HPDE6-E6E7 (cell line): ENCODE results near the gene TMEM51.
"Not testable (repeated sequence)": the region's sequence is repeated elsewhere in the genome, so short reads cannot be mapped to it uniquely, and the experiment has no call there.

Source experiments
- DNase-seq: peaks from one replicate; pipeline ENCODE4 v3.0.0; 2011; ENCODE audit warnings: missing footprints; ENCODE audit errors: extremely low spot score

TMEM51 gene

DNA sequence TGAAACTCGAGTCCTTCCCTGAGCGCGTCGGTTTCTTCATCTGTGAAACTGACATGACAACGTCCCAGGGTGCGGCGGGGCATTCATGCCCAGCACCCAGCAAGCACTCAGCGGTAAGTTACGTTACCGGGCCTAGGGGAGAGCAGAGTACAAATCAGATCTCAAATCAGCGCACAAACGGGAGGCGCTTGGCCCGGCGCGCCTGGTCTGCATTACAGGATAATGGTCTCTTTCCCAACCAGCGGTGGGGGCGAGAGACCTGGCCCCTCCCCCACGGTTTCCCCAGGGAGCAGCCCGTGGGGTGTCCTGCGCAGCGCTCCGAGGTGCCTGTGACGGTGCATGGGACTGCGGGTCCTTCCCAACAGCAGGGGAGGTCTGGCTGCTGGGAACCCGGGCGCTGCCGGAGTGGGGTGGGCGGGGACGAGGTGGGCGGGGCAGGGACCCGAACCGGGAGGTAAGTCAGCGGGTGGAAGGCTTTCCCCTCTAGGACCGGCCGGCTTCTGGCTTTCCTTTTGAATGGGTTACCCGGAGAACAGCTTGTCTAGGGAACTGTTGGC, 1.0 kb downstream of the TMEM51 start:
- DNase-seq, result no peak

DNA sequence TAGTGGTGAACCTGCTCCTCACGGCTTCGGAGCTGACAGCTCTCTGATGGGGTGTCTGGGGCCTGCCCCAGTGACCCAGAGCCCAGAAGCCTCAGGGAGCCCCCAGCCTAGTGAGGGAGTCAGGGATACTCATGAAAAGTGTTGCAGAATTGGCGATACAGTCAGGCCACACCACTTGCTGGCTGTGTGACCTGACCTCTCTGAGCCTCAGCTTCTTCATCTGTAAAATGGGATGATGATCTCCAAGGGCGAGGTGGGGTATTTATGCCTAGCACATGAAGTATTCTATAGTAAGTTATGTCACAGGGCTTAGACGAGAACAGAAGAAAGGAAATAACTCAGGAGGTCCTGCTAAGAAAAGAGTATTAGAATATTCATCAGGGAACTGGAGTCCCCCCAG, 1.6 kb downstream of the TMEM51 start:
- no peak for DNase-seq

DNA sequence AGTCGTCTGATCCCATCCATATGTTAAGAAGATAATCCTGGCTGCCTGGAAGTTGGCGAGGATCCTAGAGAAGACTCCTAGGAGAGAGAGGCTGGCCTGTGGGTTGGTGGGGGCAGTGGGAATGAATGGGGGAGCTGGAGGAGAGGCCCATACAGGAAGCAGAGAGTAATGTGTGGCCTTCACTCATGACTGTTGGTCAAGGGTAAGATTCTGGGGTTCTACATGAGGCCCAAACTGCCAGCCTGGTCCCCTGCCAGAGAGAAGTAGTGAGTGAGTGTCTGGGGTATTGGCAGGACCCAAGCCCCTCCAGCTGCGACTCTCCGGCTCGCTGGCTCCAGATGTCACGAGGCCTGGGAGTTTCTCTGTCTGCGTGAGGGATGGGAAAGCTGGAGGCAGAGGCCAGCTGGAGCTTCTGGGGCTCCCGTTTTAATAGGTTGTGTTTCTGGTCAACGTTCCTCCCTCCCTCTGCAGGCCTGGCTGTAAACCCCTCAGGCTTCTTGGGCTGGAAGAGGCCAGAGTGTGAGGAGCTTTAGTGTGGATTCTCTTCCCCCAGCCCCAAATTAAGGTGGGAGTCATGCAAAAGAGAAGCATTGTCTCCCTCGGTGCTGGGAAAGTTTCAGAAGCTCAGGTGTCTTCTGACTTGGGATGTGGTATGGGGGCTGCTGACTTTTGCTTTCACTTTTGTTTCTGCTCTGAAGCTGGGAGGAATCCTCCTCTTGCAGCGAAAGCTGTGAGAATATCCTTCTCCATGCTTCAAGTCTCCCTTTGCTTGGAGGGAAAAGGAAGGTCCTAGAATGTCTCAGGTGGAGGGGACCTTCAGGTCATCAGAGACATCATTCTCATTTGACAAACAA, 2.6 kb downstream of the TMEM51 start:
- no peak for DNase-seq

- DNase-seq, result no peak
These were observed 3.3 kb downstream of the TMEM51 start for GRCh38 chr1:15156807-15157380.

GRCh38 chr1:15157524-15158399, 4.2 kb downstream of the TMEM51 start:
- DNase-seq, result no peak

DNA sequence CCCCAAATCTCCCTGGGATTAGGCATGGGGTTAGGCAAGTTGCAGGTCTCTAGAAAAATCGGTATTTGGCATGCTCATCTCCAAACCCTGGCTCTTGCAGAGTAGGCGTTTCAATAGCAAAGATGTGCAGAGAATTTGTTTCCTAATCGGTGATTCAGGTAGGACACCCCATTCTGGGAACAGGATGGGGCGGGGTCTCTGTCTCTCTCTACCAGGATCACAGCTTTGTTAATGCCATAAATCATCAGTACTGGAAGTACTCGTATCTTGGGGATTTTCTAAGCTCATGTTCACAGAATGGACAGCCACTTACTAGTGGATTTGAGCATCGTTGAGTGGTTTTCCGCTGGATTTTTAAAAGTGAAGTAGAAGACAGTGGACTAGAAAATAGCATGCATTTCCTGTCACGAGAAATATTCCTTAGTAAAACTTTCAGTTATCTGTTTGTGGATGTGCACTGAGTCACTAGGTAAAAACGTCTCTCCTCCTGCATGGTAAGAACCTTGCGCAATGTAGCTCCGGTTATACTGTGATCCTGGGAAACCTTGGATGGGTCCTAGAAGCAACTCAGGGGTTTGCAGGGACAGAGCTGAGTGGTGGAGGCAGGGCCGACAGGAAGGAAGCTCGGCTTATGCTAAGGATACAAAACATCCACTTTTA, 5.1 kb downstream of the TMEM51 start:
- DNase-seq, result peak; percentile 33

- DNase-seq, result no peak
These were observed 5.6 kb downstream of the TMEM51 start for GRCh38 chr1:15159166-15159555.

DNA sequence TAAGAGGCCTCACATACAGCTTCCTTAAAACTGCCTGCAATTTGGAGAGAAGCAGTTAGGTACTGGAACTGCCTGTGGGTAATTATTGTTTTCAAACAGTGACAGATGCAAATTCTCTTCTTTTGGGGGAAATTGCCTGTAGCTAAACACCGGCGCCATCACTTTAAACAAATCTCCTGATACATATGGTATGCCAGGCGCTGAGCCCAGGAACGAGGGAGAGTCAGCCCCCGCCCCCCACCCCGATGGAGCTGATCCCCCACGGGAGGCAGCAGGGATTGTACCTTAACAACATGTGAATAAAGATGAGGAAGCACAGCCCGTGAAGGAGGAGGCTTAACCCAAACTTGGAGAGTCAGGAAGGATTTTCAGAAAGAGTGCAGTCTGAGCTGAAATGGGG, 7.1 kb downstream of the TMEM51 start:
- no peak for DNase-seq

DNA sequence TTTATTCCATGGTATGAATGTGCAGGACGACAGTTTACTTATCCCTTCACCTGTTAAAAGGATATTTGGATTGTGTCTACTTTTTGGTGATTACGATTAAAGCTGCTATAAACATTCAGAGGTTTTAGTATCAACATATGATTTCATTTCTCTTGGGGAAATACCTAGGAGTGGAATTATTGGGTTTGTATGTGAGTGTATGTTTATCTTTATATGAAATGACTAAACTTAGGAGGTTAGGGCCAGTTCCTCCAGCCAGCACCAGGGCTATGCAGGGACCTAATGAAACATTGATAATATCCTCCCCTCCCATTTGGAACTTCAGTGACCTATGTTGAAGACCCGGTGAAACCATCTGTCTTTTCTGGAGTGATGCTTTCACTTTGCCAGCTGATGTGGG, 13.8 kb downstream of the TMEM51 start:
- no peak for DNase-seq

DNA sequence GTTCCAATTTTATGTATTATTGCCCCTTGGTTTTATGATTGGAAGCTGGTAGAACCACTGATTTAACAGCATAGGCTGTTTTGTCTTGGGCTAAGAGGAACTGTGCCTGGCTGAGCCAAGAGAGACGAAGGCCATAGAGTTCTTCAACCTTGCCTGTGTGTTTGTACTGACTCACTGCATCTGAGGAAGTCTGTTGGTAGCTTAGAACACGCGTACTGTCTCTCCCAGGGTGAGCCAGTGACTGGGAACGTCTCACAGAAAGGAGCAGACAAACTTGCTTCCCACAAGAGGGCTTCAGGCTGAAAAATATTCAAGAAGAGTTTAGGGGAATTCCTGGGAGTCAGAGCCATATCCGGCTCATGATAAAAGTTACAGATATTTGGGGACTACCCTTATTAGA, 14.9 kb downstream of the TMEM51 start:
- DNase-seq, result peak; percentile 58

GRCh38 chr1:15170071-15170470, 16.5 kb downstream of the TMEM51 start:
- no peak for DNase-seq

GRCh38 chr1:15171271-15171908, 17.8 kb downstream of the TMEM51 start:
- no peak for DNase-seq

DNA sequence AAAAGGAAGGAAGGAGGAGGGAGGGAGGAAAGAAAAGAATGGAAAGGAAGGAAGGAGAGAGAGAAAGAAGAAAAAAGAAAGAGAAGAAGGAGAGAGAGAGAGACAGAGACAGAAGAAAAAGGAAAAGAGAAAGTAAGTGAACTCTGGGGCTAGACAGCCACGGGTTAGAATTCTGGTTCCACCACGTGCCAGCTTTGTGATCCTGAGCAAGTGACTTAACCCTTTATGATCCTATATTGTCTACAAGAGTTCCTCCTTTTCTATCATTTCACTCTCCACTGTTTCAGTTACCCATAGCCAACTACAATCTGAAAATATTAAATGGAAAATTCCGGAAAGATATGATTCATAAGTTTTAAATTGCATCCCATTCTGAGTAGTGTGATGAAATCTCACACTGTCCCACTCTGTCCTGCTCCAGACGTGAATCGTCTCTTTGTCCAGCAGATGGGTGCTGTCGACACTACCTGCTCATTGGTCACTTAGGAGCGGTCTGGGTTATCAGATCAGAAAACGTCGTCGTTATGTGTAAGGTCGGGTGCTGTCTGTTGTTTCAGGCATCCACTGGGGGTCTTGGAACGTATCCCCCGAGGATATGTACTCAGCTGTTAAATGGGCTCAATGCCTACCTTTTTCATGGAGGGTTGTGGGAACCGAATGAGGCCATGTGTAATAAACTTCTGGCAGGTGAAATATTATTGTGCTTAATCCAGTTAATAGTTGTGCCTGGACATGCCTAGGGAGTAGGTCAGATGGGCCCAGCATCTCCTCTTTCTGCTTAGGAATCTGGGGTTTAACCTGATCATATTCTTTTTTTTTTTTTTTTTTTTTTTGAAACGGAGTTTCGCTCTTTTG, 19.1 kb downstream of the TMEM51 start:
- peak; percentile 72 for DNase-seq

- no peak for DNase-seq
These were observed 20.5 kb downstream of the TMEM51 start for GRCh38 chr1:15173863-15174614.

DNA sequence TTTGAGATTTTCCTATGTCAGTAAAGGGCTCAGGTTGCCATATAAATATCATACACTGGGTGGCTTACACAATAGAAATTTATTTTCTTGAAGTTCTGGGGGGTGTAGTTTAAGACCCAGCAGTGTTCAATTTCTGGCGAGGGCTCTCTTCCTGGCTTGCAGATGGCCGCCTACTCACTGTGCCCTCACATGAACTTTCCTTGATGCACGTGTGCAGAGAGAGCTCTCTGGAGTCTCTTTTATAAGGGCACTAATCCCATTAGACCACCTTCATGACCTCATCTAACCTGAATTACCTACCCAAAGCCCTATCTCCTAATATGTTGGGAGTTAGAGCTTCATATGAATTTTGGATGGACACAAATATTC, 21.1 kb downstream of the TMEM51 start:
- no peak for DNase-seq

DNA sequence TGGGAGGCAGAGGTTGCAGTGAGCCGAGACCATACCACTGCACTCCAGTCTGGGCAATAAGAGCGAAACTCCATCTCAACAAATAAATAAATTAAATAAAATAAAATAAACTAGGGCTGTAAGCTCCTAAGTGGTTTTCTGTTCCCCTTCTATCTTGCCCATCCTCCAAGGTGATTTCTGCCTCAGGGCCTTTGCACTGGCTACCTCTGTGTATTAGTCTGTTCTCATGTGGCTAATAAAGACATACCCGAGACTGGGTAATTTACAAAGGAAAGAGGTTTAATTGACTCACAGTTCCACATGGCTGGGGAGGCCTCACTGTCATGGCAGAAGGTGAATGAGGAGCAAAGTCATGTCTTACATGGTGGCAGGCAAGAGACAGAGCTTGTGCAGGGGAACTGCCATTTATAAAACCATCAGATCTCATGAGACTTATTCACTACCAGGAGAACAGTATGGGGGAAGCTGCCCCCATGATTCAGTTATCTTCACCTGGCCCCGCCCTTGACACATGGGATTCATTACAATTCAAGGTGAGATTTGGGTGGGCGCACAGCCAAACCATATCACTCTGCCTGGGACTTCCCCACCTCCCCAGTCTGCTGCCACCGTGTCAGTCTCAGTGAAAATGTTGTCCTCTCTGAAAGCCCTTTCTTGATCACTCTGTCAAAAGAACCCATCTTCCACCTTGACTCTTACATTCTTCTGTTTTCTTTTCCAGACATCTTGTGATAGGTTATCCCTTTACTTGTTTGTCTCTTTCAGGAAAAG, 22.0 kb downstream of the TMEM51 start:
- not testable (repeated sequence) for DNase-seq

DNA sequence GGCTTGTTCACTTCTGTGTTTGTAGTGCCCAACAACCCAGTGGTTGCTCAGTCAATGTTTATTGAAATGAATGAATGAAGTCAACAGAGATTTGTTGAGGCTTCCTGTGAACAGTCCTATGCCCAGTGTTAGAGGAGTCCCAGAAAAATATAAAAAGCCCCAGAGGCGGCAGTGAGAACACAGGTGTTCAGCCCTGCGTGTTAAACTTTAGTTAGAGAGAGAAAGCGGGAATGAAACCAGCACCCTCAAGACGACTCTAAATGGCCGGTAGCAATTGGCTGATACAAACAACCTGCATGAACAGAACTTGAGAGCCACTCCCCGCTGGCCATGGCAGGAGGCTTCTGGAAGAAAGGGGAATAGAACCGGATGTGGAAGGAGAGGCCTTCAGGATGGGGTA, 22.6 kb downstream of the TMEM51 start:
- no peak for DNase-seq

DNA sequence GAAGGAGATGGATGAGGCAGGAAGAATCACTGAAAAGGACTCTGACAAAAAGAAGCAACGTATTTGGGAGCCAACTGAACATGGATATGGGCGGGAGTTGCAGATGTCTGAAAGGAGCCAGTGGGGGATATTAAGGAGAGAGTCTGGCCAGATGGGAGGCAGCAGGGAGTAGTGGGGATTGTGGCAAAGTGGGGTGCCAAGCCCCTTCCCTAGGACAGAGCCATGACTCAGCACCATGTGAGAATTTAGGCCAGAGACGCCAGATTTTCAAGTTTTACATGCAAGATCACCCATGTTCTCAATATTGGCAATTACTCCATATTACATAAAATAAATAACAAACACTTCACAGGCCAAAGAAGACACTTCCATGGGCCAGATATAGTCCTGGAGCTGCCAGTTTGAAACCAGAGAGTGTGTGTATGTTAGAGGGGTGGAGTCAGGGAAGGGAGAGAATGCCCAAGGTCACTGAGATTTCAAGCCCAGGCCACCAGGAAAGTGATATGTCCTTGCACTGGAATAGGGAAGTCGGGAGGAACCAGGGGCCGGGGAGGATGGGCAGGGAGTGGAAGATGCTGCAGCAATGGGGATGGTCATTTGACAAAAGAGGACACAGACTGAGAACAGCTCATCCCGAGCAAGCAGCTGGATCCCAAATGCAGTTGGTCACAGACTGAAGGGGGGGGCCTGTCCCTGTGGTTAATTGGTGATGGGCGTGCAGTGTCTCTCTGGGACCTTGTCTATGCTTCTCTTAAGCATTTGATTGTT, 23.5 kb downstream of the TMEM51 start:
- no peak for DNase-seq
